K562 (cell line): ENCODE results near the gene RBM19. TPM values are rescaled to one million over a fixed set of nuclear protein-coding genes. Genes with fewer than 3 reads are reported as not detected.

Experiments used
- ATF6 ChIP-seq: sonication (generic); formaldehyde crosslinking; IDR thresholded peaks from 2 replicates; pipeline ENCODE4 v1.4.0; 2020; ENCODE audit warnings: mild to moderate bottlenecking, missing genetic modification reagents
- CHAMP1 ChIP-seq: fragments of 450-650 bp; IDR thresholded peaks from 2 replicates; pipeline ENCODE4 v1.6.1; 2016; ENCODE audit warnings: mild to moderate bottlenecking
- CTCFL ChIP-seq: IDR thresholded peaks from 2 replicates; pipeline ENCODE4 v1.6.1; 2011; ENCODE audit warnings: borderline replicate concordance, low read depth, mild to moderate bottlenecking, moderate library complexity, low read length; ENCODE audit not compliant: insufficient read depth, poor library complexity, severe bottlenecking
- DEAF1 ChIP-seq: fragments of 450-650 bp; formaldehyde crosslinking; IDR thresholded peaks from 2 replicates; pipeline ENCODE4 v1.4.0; 2020; ENCODE audit warnings: mild to moderate bottlenecking, moderate library complexity
- GTF2E2 ChIP-seq: fragments of 200-800 bp; sonication (Bioruptor generic); IDR thresholded peaks from 2 replicates; pipeline ENCODE4 v1.6.1; 2016; ENCODE audit warnings: missing genetic modification characterization, missing compliant biosample characterization
- HOXB6 ChIP-seq: fragments of 250-450 bp; sonication (Bioruptor Pico); IDR thresholded peaks from 2 replicates; pipeline ENCODE4 v1.5.1; 2022; ENCODE audit warnings: mild to moderate bottlenecking, borderline replicate concordance
- JUND ChIP-seq, 2 experiments: IDR thresholded peaks; 2 replicates in 1 of 2; 3 replicates in 1 of 2; pipeline ENCODE4 v1.6.1; 2011; ENCODE audit warnings: borderline replicate concordance in 2 of 2, low read depth in 2 of 2, low read length in 2 of 2, improper control_type of control experiment in 1 of 2, missing biosample characterization in 1 of 2, missing genetic modification characterization in 1 of 2, missing genetic modification reagents in 1 of 2
- KDM5B ChIP-seq: fragments of 200-600 bp; sonication (generic); IDR thresholded peaks from 2 replicates; pipeline ENCODE4 v1.6.1; 2012; ENCODE audit warnings: low read depth, mild to moderate bottlenecking, moderate library complexity, low read length, control low read depth, inconsistent platforms; ENCODE audit not compliant: insufficient replicate concordance
- KHSRP ChIP-seq: fragments of 450-650 bp; IDR thresholded peaks from 2 replicates; pipeline ENCODE4 v1.6.1; 2017
- MYNN ChIP-seq, 2 experiments: sonication (generic); formaldehyde crosslinking in 1 of 2; IDR thresholded peaks; 2 replicates each; pipeline versions ENCODE4 v1.5.0 to v1.6.1; 2016 to 2020; ENCODE audit warnings: antibody characterized with exemption in 1 of 2, missing genetic modification reagents in 1 of 2
- NCOR1 ChIP-seq: fragments of 450-650 bp; IDR thresholded peaks from 2 replicates; pipeline ENCODE4 v1.6.1; 2016; ENCODE audit warnings: mild to moderate bottlenecking, moderate library complexity
- NELFE ChIP-seq: IDR thresholded peaks from 2 replicates; pipeline ENCODE4 v1.6.1; 2011; ENCODE audit warnings: mild to moderate bottlenecking; ENCODE audit not compliant: insufficient read depth, insufficient read length
- NEUROD1 ChIP-seq: fragments of 150-350 bp; IDR thresholded peaks from 2 replicates; pipeline ENCODE4 v1.6.1; 2014; ENCODE audit warnings: borderline replicate concordance, low read length, low read depth; ENCODE audit not compliant: partially characterized antibody
- POLR2A ChIP-seq: fragments of 450-650 bp; conservative IDR thresholded peaks from 2 replicates; pipeline ENCODE4 v1.6.1; 2016
- RCOR1 ChIP-seq, 2 experiments: IDR thresholded peaks; 2 replicates each; pipeline ENCODE4 v1.6.1; 2012; ENCODE audit warnings: low read depth in 2 of 2, low read length in 2 of 2, borderline replicate concordance in 1 of 2, improper control_type of control experiment in 1 of 2
- SMC3 ChIP-seq: conservative IDR thresholded peaks from 2 replicates; pipeline ENCODE4 v1.6.1; 2011; ENCODE audit warnings: low read depth, low read length, improper control_type of control experiment; ENCODE audit not compliant: insufficient read depth
- XRCC4 ChIP-seq: IDR thresholded peaks from one replicate; pipeline ENCODE4 v1.6.1; 2011; ENCODE audit not compliant: insufficient read depth, insufficient read length; ENCODE audit errors: extremely low read depth
- ZNF436 ChIP-seq: fragments of 250-450, 450-650 bp; sonication (Bioruptor Pico); formaldehyde crosslinking; IDR thresholded peaks from 2 replicates; pipeline ENCODE4 v1.7.0; 2020; ENCODE audit warnings: mild to moderate bottlenecking
- polyA plus RNA-seq, 8 experiments: library from polyadenylated mRNA; depleted of rRNA in 4 of 8; stranded (reverse) in 5 of 8; unstranded in 3 of 8; fragments of >200 nt; fragmentation: Nextera tagmentation in 2 of 8; fragmentation: Illumina TruSeq in 1 of 8; extraction: Ambion mirVana in 2 of 8; extraction: Trizol in 1 of 8; gene quantifications; 2 replicates each; pipeline versions ENCODE4 v1.2.1 to v1.2.3, GENCODE V29; 2011 to 2014; ENCODE audit warnings: inconsistent platforms in 1 of 8, missing spikeins in 1 of 8
- total RNA-seq, 7 experiments: library from RNA; depleted of rRNA in 6 of 7; stranded (reverse); fragments of >200 nt in 6 of 7; fragmentation: Illumina TruSeq in 2 of 7; extraction: Trizol in 2 of 7; gene quantifications; 2 replicates each; pipeline versions ENCODE4 v1.2.1 to v1.2.3, GENCODE V29; 2011 to 2021; ENCODE audit warnings: low replicate concordance in 1 of 7

Gene RBM19
- total and polyA plus RNA-seq, 9 of the 15 experiments (the other 6 are each of a cell fraction or from before 2014, with no cell fraction given): 16.0 to 58.4 (median 37.9) TPM

GRCh38 chr12:113912760-113913329 is 53.3 kb downstream of the RBM19 start (continued):
- TF ChIP-seq CTCFL (peak; percentile 19), ZNF436 (no peak), XRCC4 (no peak), POLR2A (no peak), CHAMP1 (no peak), DEAF1 (CRISPR knock-in tag) (peak; percentile 89), KHSRP (no peak), NCOR1 (no peak), NELFE (no peak), KDM5B (no peak), SMC3 (peak; percentile 87), NEUROD1 (peak; percentile 10), JUND (IDR thresholded peaks at IDR 0.05; ENCODE audit: borderline replicate concordance, low read depth, low read length) (no peak), JUND (tag; IDR thresholded peaks at IDR 0.05; ENCODE audit: borderline replicate concordance, low read depth, low read length) (no peak), MYNN (IDR thresholded peaks at IDR 0.05) (no peak), MYNN (CRISPR knock-in tag; IDR thresholded peaks at IDR 0.05) (no peak), HOXB6 (CRISPR knock-in tag) (no peak), ATF6 (CRISPR knock-in tag) (no peak), GTF2E2 (tag) (no peak), RCOR1 (IDR thresholded peaks at IDR 0.05; ENCODE audit: borderline replicate concordance in 1 of 2, low read depth in 2 of 2, low read length in 2 of 2) (peak in 1 of 2 experiments; percentile 29; a peak in 1 of 4 replicates)
